Bladder microvascular endothelial cell (primary cell): Measurements from ENCODE around the gene ZFYVE19. TPM values are rescaled to one million over a fixed set of nuclear protein-coding genes. Genes with fewer than 3 reads are reported as not detected.

Source experiments
- total RNA-seq: library from RNA; depleted of rRNA; stranded (reverse); fragments of >200 nt; gene quantifications from 2 replicates; pipeline ENCODE4 v1.2.3, GENCODE V29; 2014

Gene ZFYVE19
- total RNA-seq: 28.7 and 34.0 TPM in 2 replicates

GRCh38 chr15:40807028-40807887 lies at the start of gene ZFYVE19, which contains the start of gene DNAJC17:
Gene ZFYVE19 (plus strand): TSS chr15:40807089. CDS start chr15:40807590, 501 bp downstream.
Gene DNAJC17 (minus strand): TSS chr15:40807473. CDS start chr15:40807446, 27 bp downstream.

GRCh38 chr15:40763801-40764628 lies 42.9 kb upstream of the ZFYVE19 start, which contains the start of gene GCHFR:
Gene GCHFR (plus strand): TSS chr15:40764068. CDS start chr15:40764181, 113 bp downstream.

GRCh38 chr15:40769274-40770146 lies 37.4 kb upstream of the ZFYVE19 start, which contains the start of gene C15orf62:
Gene C15orf62 (plus strand): TSS chr15:40769980. CDS start chr15:40770496, 516 bp downstream.

GRCh38 chr15:40828447-40829036 lies 21.7 kb downstream of the ZFYVE19 start, which contains the start of gene PPP1R14D:
Gene PPP1R14D (minus strand): TSS chr15:40828708. CDS start chr15:40828641, 67 bp downstream.

DNA sequence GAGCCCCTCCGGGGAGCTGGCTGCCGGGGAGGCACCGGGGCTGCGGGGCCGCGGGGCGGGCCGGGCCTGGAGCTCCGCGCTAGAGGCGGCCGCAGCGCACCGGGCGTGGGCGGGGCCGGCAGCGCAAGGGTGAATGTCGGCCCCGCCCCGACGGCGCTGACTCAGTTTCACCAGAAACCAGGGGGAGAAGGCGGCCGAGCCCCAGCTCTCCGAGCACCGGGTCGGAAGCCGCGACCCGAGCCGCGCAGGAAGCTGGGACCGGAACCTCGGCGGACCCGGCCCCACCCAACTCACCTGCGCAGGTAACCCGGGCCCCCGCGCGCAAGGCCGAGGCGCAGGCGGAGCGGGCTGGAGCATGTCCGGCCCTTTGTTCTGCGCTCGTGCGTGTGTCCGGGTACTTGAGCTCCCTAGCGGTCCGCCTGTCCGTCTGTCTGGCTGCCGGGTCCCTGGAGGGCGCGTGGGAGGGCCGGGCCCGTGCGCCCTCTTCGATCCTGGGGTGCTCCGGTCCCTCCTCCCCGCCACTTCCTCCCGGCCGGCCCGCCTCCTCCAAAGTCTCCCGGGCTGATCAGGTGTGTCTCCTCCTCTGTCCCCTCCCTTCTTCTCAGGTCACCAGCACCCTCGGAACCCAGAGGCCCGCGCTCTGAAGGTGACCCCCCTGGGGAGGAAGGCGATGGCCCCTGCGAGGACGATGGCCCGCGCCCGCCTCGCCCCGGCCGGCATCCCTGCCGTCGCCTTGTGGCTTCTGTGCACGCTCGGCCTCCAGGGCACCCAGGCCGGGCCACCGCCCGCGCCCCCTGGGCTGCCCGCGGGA lies 37.2 kb downstream of the ZFYVE19 start, which contains the start of gene SPINT1:
Gene SPINT1, plus strand, starts transcription at position 164 of the 811 bp plus-strand sequence. Its CDS starts 507 bp downstream, at position 671.

Other genes with a start within 250 kb of the ZFYVE19 start
- 10.8 and 13.2 TPM in 2 replicates for gene CCDC32, start 242.0 kb upstream of the ZFYVE19 start, total RNA-seq
- gene RPUSD2, start 237.8 kb upstream of the ZFYVE19 start, total RNA-seq: 12.0 and 13.8 TPM in 2 replicates
- 13.5 and 16.5 TPM in 2 replicates for gene KNL1, start 212.8 kb upstream of the ZFYVE19 start, total RNA-seq
- 9.6 and 9.9 TPM in 2 replicates for gene RAD51, start 111.9 kb upstream of the ZFYVE19 start, total RNA-seq
- 24.1 and 36.4 TPM in 2 replicates for gene RMDN3, start 51.8 kb upstream of the ZFYVE19 start, total RNA-seq
- 22.2 and 30.2 TPM in 2 replicates for gene GCHFR, start 43.0 kb upstream of the ZFYVE19 start, total RNA-seq
- 1.1 and 1.6 TPM in 2 replicates for gene C15orf62, start 37.1 kb upstream of the ZFYVE19 start, total RNA-seq
- 21.2 and 37.4 TPM in 2 replicates for gene DNAJC17, start 384 bp downstream of the ZFYVE19 start, total RNA-seq
- gene PPP1R14D, start 21.6 kb downstream of the ZFYVE19 start, total RNA-seq: not detected in 2 replicates
- gene SPINT1, start 37.0 kb downstream of the ZFYVE19 start, total RNA-seq: 0.32 and 1.6 TPM in 2 replicates
- not detected in 2 replicates for gene RHOV, start 67.1 kb downstream of the ZFYVE19 start, total RNA-seq
- 36.3 and 57.3 TPM in 2 replicates for gene VPS18, start 87.4 kb downstream of the ZFYVE19 start, total RNA-seq
- gene DLL4, start 122.3 kb downstream of the ZFYVE19 start, total RNA-seq: 47.4 and 116 TPM in 2 replicates
- gene CHAC1, start 146.4 kb downstream of the ZFYVE19 start, total RNA-seq: 1.6 and 3.5 TPM in 2 replicates